HG03469 (cell line): ENCODE results near the gene MMS19.

Source experiments
- ATAC-seq: cut with Tn5 transposase; IDR thresholded peaks from one replicate; pipeline ENCODE4 v1.9.1; 2021; ENCODE audit warnings: mild to moderate bottlenecking, moderate library complexity, moderate number of reproducible peaks; ENCODE audit not compliant: unreplicated experiment

Gene MMS19

DNA sequence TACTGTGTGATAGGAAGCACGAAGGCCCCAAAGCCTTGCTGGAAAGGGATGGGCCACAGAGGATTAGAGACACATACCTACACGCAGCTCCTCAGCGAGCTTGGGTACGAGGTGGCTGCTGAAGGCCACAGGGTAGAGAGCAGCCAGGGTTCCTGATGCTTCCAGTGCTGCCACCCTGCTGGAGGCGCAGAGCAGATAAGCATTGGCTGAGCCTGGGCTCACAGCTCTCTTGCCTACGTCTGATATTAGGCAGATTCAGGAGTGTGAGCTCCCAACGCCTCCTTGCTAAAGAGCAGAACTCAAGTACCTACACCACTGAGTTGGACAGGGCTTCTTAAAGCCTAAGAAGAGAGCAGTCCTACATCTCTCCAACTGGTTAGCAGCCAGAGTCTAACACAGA lies 32.2 kb downstream of the MMS19 start:
- no peak for ATAC-seq

DNA sequence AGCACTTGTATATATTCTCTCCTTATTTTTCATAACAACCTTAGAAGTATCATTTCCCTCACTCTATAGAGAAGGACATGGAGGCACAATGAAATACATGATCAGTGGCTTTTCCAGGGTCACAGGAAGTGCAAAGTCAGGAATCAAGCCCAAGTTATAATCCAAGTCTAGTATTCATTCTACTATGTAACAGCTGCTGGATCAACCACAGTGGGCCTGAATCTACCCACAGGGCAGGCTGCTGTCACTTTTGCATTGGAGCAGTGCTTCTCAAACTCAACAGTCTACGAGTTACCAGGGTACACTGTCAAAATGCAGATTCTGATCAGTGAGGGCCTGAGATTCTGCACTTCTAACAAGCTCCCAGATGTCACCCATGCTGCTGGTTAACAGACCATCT lies 34.0 kb downstream of the MMS19 start:
- ATAC-seq: no peak

DNA sequence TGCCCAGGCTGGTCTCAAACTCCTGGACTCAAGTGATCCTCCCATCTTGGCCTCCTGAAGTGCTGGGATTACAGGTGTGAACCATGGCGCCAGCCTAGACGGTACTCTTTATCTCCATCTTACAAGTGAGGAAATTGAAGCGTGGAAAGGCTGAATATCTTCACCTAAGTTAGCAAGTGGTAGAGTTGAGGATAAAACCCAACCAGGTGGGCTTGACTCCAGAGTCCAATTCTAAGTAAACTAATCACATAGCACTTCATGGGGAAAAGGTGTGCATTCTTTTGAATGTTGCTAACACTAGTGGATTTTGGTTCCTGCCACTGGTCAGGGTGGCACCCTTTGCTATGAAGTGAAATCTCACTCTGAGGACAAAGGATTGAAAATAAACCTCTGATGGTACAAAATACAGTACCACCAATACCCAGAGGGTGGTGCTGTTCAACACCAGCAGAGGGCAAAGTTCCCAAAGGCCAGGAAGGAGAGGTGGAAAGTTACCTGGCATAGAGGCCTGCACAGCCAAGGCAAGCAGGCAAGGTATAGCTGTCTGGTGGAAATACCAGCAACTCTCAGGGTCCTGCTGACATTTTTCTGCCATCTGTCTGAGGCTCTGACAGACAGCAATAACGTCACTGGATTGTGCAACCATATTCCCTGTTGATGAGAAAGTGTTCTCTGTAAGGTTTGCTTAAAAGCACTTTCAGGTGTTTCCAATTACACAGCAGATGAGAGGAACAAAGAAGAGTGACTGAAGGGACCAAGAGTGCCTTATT lies 34.7 kb downstream of the MMS19 start:
- no peak for ATAC-seq

DNA sequence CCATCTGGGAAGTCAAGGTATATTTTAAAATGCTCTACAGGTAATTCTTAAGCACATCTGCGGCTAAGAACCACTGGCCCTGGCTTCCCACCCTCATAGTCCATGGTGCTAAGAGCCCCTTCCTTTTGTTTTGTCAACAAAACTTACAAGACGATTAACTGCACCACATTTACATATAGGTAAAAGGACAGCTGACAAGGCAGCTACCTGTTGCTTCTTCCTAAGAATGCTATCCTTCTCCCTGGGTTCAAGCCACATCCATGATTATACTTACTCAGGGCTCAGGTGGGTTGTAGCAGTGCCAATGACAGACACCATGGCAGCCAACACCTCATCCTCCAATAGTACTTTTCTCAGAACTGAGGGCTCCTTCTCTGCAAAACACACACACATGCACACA lies 35.9 kb downstream of the MMS19 start:
- ATAC-seq: no peak

DNA sequence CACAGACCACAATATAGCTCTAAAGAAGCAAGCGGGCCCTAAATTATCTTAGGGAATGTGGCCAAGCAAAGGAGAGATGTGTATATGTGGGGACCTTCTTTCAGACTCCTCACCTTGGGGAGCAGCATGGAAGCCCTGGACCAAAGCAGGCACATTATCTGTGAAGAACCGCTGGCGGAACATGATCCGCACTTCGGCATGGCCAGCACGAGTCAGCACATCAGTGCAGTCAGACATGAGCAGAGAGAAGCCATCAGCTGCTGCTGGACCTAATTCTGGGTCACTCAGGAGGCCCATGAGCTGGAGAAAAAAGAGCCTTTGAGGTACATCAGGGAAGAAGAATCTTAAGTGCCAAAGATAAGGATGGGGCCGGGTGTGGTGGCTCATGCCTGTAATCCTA lies 38.3 kb downstream of the MMS19 start:
- ATAC-seq: no peak

DNA sequence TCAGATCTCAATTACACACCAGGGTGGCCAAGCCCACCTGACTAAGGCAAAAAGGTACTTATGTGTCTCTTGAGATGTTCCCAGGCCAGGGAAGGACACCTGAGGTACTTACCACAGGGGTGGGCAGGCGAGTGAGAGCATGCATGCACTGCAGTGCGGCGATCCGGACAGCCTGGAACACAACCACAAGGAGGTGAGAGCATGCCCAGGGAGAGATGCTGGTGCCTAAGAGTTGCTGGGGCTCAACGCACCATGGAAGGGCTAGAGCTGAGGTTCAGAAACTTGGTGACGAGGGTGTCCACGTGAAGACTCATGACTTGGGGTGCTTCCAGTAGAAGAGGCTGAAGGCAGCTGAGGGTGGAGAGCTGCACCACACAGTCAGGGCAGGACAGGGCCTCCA lies 39.1 kb downstream of the MMS19 start:
- no peak for ATAC-seq

DNA sequence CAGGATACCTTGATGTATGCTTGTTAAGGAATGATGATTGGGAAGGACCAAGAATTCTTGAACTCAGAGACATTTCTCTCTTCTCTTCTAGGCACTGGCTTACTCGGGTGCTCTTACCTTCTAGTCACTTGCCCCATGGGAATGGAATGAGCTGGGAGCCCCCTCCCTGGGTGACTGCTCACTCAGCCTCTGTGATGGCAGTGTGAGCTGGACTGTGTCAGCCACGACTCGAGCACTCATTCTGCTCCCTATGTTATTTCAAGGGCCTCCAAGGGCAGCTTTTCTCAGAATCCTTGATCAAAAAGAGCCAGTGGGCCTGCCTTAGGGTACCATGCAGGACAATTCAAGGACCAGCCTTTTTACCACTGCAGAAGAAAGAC lies 41.5 kb downstream of the MMS19 start:
- no peak for ATAC-seq

DNA sequence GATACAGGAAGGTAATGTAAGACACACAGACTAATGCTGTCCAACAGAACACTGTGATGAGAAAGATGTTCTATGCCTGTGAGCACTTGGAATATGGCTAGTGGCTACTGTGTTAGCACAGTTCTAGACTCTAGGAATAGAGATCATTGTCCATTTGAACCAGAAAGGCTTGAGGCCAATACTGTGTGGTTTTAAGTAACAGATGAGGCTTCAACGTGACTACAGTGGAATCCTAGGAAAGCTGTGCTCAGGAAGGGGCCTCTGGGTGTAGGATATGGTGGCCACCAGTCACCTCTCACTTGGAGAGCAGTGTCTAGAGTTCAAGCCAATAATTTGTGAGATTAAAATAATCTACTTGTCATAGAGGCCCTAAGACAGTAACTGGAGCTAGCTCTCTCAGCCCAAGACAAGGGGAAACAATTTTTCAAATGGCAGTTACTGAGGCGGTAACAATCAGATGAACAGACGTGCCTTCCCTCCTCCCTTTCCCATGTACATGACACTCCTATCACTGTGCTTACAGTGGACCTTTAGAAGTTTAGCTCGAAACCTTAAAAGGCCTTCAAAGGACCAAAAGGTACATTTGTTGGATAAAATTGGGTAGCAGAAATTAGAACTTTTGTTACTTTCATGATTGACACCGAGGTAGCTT lies 42.1 kb downstream of the MMS19 start:
- no peak for ATAC-seq

DNA sequence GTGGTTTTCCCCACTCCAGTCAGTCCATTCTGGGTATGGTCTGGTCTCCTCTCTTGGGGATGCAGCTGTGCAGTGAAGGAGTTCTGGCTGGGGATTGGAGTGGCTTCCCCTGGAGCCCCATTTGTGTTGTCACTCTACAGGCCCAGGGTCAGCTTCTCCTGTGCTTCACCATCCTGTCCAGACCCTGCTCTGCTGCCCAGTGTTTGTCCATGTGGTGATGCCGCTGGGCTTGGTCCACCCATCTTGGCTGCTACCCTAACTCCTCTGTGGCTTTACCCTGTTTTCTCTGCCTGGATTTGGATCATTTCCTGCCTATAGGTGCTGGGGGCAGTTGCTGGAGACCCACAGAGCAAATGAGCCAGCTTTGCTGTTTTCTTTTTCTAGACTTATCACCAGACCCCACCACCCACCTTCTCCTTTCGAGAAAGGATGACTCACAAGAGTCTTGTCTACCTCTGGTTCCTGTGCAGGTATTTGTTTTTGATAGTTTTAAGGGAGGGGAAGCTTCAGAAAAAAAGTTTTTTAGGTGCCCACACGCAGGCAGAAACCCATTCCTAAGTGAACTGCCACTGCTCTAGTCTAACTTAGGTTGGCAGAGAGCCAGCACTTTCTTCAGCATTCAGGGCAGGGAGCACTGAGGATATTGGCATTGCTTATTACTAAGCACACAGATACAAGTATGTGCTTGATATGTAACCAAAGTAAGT lies 43.7 kb downstream of the MMS19 start:
- ATAC-seq: no peak

DNA sequence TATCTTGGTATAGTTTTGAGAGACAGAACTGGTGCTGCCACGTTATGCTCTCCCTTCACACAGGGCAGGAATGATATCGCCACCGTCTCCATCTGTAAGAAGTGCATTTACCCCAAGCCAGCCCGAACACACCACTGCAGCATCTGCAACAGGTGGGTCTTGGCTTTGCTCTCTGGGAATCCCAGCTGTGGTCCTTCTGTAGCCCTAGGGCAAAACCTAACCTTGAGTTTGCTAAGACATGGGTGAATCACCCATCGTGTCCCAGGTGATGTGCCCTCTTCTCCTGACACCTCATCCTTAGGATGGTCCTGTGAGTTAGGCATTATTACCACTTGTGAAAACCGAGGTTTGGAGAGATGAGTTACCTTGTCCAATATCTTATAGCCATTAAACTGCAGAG lies 45.9 kb downstream of the MMS19 start:
- no peak for ATAC-seq

DNA sequence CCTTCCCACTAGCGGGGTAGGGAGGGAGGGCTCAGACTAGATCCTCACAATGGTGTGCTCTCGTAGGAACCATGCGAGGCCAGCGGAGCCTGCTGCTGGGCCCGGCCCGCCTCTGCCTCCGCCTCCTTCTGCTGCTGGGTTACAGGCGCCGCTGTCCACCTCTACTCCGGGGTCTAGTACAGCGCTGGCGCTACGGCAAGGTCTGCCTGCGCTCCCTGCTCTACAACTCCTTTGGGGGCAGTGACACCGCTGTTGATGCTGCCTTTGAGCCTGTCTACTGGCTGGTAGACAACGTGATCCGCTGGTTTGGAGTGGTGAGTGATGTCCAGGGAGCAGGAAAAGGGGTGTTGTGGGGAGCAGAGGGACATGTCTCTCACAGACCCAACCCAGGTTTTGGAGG lies 46.6 kb downstream of the MMS19 start:
- ATAC-seq: no peak

DNA sequence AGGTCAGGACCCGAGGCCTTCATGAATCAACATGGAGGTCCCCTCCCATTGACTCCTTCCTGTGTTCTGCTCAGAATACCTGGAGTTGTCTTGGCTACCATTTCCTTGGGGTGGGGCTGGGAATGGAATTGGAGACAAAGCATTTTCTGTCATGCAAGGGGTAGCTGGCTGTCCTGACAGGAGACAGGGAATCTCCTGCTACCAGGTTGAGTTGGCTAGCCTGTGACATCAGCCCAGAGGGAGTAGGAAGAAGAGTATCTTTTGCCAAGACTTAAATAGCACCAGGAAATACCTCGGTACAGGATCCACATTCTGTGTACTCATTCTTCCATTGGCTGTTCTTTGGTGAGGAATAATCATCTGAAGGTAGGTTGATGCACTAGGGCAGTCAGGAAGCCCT lies 47.4 kb downstream of the MMS19 start:
- ATAC-seq: no peak

DNA sequence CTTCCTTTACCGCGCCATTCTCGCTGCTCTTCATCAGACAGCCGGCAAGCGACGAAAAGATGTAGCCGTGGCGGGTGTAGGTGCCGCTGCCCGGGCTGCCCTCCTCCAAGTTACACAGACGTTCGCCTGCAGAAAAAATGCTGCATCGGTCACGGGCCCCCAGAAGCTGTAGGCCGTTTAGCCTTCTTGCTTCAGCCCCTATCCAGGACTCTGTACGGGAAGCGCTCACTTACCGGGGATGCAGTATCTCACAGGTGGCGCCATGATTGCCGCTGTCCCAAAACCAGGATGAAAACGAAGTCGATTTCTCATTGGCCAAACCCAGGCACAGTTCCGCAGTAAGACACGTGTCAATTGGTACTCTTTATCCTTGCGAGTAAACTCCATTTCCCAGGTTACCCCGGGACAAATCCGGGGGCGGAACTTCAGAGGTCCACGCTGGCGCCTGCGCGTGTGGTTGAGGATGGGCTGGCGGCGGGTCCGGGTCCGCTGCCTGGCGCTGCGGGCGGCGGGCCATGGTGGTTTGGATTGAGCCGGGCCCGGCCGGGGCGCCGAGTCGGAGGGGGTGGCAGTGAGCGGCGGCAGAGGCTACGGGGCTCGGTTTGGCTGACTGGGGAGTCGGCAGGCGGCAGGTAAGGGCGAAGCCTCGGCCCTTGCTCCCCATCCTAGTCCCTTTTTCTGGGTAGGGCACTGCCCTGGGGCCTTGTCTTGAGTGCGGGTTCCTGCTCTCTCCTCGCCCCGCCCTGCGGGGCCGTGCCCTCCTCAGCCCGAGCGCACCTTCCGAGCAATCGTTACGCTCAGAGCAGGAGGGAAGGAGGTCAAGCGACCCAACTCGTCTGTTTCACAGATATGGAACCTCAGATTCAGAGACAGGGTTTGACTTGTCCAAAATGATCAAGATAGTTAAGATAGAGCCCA lies 52.2 kb downstream of the MMS19 start, which contains the start of the genes EXOSC1 and ZDHHC16:
EXOSC1 (minus strand) TSS at position 285 of the 918 bp plus-strand sequence; CDS start at position 264, 21 bp downstream.
ZDHHC16 (plus strand) TSS at position 454 of the 918 bp plus-strand sequence. CDS start 5,501 bp downstream, outside the sequence.
- peak; percentile 90 for ATAC-seq

DNA sequence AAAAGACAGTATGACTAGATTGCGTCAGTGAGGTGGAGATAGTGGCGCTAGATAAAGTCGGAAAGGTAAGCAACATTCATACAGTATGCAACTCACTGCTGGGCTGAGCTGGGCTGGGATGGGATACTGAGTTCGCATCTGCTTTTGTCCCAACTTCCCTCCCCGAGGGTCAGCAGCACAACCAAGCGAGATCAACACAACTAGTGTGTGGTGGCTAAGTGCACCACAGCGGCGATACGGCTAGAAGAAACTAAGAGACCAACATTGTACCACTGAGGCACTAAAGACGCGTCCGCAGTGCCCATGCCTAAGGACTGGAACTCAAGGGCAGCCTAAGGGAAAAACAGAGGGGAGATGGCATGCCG lies 52.9 kb downstream of the MMS19 start:
- no peak for ATAC-seq

DNA sequence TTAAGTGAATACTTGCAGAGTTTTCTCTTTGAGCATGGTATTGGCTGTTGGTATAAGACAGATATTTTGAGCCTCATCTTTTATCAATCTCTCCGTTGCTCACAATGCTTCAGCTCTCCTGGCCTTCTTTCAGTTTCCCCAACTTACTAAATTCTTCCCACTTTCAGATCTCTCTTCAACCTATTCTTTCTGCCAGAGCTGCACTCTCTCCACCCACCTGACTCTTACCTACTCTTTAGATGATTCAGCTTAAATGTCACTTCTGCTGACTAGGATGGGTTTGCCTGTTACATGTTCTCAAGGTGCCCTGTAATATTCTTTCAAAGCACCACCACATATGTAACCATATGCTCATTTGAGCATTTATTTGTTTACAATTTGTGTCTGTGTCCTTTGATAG lies 54.0 kb downstream of the MMS19 start:
- ATAC-seq: no peak

DNA sequence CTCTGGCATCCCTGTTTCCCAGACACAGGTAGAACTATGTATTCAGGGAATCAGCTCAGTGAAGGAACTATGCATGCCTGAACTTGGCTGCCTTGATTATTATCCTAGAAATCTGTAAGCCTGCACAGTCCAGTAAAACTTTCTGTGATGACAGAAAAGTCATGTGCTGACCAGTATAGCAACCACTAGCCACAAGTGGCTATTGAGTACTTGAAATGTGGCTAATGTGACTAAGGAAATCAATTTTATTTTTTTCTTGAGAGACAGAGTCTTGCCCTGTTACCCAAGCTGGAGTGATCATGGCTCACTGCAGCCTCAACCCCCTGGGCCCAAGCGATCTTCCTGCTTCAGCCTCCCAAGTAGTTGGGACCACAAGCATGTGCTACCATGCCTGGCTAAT lies 55.9 kb downstream of the MMS19 start:
- ATAC-seq: no peak

DNA sequence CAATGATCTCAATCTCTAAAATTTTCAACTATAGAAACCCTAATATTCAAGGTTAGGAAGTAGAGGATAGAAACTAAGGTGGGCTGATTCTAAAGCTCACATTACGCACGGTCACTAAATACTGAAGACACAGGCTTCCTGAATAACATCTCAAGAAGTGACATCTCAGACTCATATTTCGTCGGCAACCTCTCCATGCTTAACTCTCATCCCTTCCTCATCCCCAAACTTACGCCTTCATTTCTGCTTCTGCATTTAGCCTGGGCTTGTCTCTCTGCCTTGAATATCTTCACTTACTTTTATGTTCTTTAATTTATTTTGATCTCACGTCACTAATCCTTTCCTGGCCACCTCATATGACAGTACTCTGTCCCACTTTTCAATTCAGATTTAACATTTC lies 63.0 kb downstream of the MMS19 start:
- no peak for ATAC-seq

DNA sequence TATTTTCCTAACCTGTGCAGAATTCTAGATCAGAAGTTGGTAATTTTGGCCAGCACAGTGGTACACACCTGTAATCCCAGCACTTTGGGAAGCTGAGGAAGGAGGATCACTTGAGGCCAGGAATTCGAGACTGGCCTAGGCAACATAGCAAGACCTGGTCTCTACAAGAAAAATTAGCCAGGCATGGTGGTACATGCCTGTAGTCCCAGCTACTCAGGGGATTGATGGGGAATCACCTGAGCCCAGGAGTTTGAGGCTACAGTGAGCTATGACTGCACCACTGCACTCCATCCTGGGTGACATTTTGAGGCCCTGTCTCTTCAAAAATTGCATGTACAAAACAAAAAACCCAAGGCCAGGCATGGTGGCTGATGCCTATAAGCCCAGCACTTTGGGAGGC lies 63.7 kb downstream of the MMS19 start:
- ATAC-seq: no peak

DNA sequence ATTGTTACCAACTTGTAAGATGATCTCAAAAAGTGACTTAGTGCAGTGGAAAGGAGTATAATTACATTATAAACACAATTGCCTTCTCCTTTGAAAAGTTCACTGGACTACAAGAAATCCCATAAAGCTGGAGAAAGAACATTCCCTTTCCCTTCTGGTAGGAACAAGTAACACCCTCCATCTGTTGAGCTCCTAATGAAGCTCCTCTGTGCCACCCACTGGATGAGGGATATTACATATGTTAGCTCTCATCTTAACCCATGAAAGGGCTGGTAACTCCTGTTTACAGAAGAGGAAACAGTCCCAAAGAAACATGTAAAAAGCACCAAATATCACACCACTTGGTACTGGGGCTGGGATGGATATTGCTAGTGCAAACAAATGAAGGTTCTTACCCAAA lies 64.2 kb downstream of the MMS19 start:
- no peak for ATAC-seq

DNA sequence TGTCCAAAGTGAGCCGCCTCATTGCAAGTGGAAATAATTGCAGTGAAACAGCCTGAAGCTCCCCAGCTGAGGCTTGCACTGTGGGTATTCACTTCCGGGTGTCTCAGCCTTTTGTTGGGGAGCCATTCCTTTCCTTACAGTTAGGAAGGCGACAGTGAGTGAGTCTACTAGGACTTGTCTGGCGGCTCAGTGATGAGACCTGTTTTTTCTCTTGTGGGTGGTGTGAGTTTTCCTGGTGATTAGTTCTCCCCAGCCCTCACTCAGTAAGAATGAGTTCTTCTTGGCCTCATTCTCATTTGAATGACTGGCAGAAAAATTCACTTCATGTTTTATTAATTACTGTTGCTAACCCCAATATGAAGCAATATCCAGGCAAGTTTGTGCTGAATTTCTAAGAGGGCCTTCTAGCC lies 69.6 kb downstream of the MMS19 start:
- ATAC-seq: no peak
